Measurements from ENCODE around the gene ATG9B.

Gene ATG9B

GRCh38 chr7:150977382-150978125 is 46.7 kb downstream of the ATG9B start:
- DNase-seq: peak in 1 of 2 experiments; percentile 39

GRCh38 chr7:150976529-150977381 is 47.5 kb downstream of the ATG9B start:
- peak; percentile 72 to 93 for DNase-seq

- DNase-seq: no peak
Observed at GRCh38 chr7:150975536-150976319, 48.6 kb downstream of the ATG9B start.

- DNase-seq: peak; percentile 44 to 61
Observed at GRCh38 chr7:150974468-150975391, 49.6 kb downstream of the ATG9B start.

- DNase-seq: peak; percentile 69 to 90
Observed at GRCh38 chr7:150973571-150974451, 50.5 kb downstream of the ATG9B start.

- DNase-seq: no peak
Observed at GRCh38 chr7:150972741-150973140, 51.6 kb downstream of the ATG9B start.

- DNase-seq: no peak
Observed at GRCh38 chr7:150972023-150972468, 52.2 kb downstream of the ATG9B start.

- DNase-seq: no peak
Observed at GRCh38 chr7:150971242-150972022, 52.9 kb downstream of the ATG9B start.

- DNase-seq: no peak
Observed at GRCh38 chr7:150970424-150970823, 53.9 kb downstream of the ATG9B start.

GRCh38 chr7:150969475-150969874 is 54.8 kb downstream of the ATG9B start:
- DNase-seq: peak in 1 of 2 experiments; percentile 37

GRCh38 chr7:150968734-150969372 is 55.4 kb downstream of the ATG9B start:
- no peak for DNase-seq

GRCh38 chr7:150968056-150968733 is 56.1 kb downstream of the ATG9B start:
- DNase-seq: no peak

- DNase-seq: no peak
Observed at GRCh38 chr7:150967349-150967748, 56.9 kb downstream of the ATG9B start.

- no peak for DNase-seq
Observed at GRCh38 chr7:150966002-150966401, 58.3 kb downstream of the ATG9B start.

GRCh38 chr7:150965273-150965830 is 58.9 kb downstream of the ATG9B start:
- no peak for DNase-seq

Measured in NCI-H187 (cell line).